ENCODE measurements around the gene CDC42BPG. TPM values are rescaled to one million over a fixed set of nuclear protein-coding genes. Genes with fewer than 3 reads are reported as not detected.

Gene CDC42BPG
- total RNA-seq, 1 experiment from 2014 or later = 30.1 TPM

DNA sequence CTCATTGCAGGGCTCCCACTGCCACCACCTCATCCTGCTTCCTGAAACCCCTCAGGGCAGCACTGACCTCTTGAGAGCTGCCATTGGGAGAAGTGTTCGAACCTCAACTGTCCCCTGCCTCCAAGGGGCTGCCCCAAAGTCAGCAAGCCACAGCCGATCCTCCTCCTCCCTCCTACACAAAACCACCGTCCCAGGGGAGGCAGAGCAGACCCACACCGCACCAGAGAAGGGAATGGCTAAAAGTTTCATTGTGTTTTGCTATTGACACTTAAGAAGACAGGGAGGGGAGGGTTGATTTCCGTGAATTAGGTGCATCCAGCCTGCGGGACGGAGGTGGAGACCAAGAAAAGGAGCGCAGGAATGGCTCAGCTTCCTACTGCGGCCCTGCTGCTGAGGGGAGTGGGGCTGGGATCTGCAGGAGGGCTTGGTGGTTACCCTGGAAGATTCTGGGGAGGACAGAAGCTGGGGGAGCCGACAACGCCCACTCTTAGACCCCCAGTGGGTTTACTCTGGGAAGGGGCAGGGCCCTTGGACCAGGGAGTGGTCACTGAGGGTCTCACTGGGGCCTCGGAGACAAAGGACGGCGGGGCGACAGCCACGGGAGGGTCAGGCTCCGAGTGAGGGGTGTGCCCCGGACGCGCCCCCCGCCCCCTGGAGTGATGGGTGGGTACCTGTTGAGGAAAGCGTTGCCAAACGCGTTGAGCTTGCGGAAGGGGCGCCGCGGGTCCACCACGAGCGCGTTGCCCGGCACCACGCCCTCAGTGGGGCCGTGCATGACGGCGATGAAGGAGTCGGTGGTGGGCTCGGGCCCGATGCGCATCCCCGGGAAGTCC is 33.2 kb upstream of the CDC42BPG start (continued):
- TF ChIP-seq TCF7L2 (IDR thresholded peaks at IDR 0.05; ENCODE audit: borderline replicate concordance, extremely low read depth, insufficient read depth, insufficient read length) = no peak
- TF ChIP-seq ELF1 (IDR thresholded peaks at IDR 0.05; ENCODE audit: borderline replicate concordance, low read depth) = no peak
- TF ChIP-seq SRF (IDR thresholded peaks at IDR 0.05; ENCODE audit: low read depth) = no peak
- TF ChIP-seq SP1 (IDR thresholded peaks at IDR 0.05; ENCODE audit: low read depth) = no peak
- TF ChIP-seq, protein P1, sequence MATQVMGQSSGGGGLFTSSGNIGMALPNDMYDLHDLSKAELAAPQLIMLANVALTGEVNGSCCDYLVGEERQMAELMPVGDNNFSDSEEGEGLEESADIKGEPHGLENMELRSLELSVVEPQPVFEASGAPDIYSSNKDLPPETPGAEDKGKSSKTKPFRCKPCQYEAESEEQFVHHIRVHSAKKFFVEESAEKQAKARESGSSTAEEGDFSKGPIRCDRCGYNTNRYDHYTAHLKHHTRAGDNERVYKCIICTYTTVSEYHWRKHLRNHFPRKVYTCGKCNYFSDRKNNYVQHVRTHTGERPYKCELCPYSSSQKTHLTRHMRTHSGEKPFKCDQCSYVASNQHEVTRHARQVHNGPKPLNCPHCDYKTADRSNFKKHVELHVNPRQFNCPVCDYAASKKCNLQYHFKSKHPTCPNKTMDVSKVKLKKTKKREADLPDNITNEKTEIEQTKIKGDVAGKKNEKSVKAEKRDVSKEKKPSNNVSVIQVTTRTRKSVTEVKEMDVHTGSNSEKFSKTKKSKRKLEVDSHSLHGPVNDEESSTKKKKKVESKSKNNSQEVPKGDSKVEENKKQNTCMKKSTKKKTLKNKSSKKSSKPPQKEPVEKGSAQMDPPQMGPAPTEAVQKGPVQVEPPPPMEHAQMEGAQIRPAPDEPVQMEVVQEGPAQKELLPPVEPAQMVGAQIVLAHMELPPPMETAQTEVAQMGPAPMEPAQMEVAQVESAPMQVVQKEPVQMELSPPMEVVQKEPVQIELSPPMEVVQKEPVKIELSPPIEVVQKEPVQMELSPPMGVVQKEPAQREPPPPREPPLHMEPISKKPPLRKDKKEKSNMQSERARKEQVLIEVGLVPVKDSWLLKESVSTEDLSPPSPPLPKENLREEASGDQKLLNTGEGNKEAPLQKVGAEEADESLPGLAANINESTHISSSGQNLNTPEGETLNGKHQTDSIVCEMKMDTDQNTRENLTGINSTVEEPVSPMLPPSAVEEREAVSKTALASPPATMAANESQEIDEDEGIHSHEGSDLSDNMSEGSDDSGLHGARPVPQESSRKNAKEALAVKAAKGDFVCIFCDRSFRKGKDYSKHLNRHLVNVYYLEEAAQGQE (IDR thresholded peaks at IDR 0.05; ENCODE audit: low read depth) = no peak
- TF ChIP-seq FOSL1 (IDR thresholded peaks at IDR 0.05; ENCODE audit: low read depth) = no peak
- TF ChIP-seq EZH2 (IDR thresholded peaks at IDR 0.05) = no peak

DNA sequence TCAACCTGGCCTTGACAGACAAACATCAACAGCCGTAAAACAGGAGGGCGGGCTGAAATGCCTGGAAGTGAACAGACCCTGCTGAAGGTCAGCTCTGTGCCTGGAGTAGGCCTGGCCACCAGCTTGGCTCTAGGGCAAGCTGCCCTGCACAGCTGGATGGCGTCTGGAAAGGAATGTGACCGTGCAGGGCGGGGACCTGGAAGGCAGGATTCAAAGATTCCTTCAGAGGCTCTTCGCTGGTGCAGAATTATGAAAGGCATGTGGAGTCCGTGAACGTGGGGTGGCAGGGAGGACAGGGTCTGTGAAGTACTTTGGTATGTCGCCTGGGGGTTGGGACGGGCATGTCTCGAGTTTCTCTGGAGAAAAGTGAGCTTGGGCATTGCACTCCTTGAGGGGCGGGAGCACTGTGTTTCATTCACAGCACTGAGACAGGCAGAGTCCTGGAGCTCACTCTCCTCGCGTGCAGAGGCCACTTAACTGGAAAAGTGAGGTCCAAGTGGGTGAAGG is 32.4 kb upstream of the CDC42BPG start:
- POLR2A ChIA-PET = interaction anchor here (1.2 to 5.5 kb wide), 4 partner anchors 13 to 30 kb away, joined by 3 to 56 read pairs (median 24); partner anchors contain the start of gene CDC42BPG
- H3K27ac ChIP-seq (ENCODE audit: low read depth, low read length) = peak overlapping the region; percentile 84
- intact Hi-C loops (cut with micrococcal nuclease) = no loop called here
- no peak overlapping the region for H2AFZ ChIP-seq (ENCODE audit: low read depth, low read length, poor library complexity, severe bottlenecking)
- H3K27me3 ChIP-seq (ENCODE audit: insufficient read depth, low read length) = no peaks in the 10 kb centered on the region
- H3K36me3 ChIP-seq (ENCODE audit: control insufficient read depth in 1 of 2, insufficient read depth in 2 of 2, low read length in 2 of 2) = peaks cover 13 to 32% of the 10 kb centered on the region in 2 experiments
- H3K4me1 ChIP-seq (ENCODE audit: control insufficient read depth in 1 of 2, insufficient read depth in 2 of 2, low read length in 2 of 2) = peaks cover 22 to 34% of the 10 kb centered on the region in 2 experiments
- ATAC-seq = peak; percentile 16; the same call in 1 of the 2 replicates
- no peaks in the 10 kb centered on the region for H3K9me3 ChIP-seq (ENCODE audit: control insufficient read depth in 1 of 2, insufficient read depth in 1 of 2, low read depth in 1 of 2, low read length in 2 of 2)
- peak overlapping the region; percentile 97 for H3K4me2 ChIP-seq (ENCODE audit: low read length)
- no peaks in the 10 kb centered on the region for H4K20me1 ChIP-seq (ENCODE audit: insufficient read depth)
- no peak for DNase-seq (ENCODE audit: low read depth, low spot score)
- no peaks in the 10 kb centered on the region for H3K9me2 ChIP-seq (ENCODE audit: insufficient read depth)
- no TSS peak for BruUV-seq (replicated peaks)
- H3K9ac ChIP-seq (ENCODE audit: low read length) = peak overlapping the region; percentile 86
- CTCF ChIA-PET = interaction anchor here (1.5 to 1.9 kb wide), 3 partner anchors 11 to 28 kb away, joined by 3 to 5 read pairs (median 4); no protein-coding TSS in a partner anchor
- peaks cover 63% of the 10 kb centered on the region for H3K79me2 ChIP-seq (ENCODE audit: insufficient read depth, low read length)
- peak overlapping the region; percentile 95 to 99 for H3K4me3 ChIP-seq (replicated peaks in 1 of 2; ENCODE audit: low read depth in 1 of 2, low read length in 2 of 2)
- RAD21 ChIA-PET (ENCODE audit: low non-redundant PET in 1 of 2, low total read pairs in 2 of 2, uncharacterized antibody in 2 of 2, unreplicated experiment in 2 of 2) = interaction anchor here in 1 of 2 experiments (1.4 kb wide), 1 partner anchor 28 kb away, joined by 3 read pairs; no protein-coding TSS in a partner anchor
- no peak for TF ChIP-seq FOSL1 (IDR thresholded peaks at IDR 0.05; ENCODE audit: low read depth)
- TF ChIP-seq EGR1 (IDR thresholded peaks at IDR 0.05; ENCODE audit: low read depth) = no peak
- TF ChIP-seq, protein P1 (IDR thresholded peaks at IDR 0.05; ENCODE audit: low read depth) = no peak
- TF ChIP-seq RAD21 (IDR thresholded peaks at IDR 0.05; ENCODE audit: low read depth) = no peak
- TF ChIP-seq, protein P2, sequence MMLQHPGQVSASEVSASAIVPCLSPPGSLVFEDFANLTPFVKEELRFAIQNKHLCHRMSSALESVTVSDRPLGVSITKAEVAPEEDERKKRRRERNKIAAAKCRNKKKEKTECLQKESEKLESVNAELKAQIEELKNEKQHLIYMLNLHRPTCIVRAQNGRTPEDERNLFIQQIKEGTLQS (IDR thresholded peaks at IDR 0.05) = no peak
- no peak for TF ChIP-seq SP1 (IDR thresholded peaks at IDR 0.05; ENCODE audit: low read depth)
- TF ChIP-seq POLR2AphosphoS5 (IDR thresholded peaks at IDR 0.05; ENCODE audit: low read depth, low read length) = no peak
- no peak for TF ChIP-seq EZH2phosphoT487 (IDR thresholded peaks at IDR 0.05; ENCODE audit: borderline replicate concordance)
- no peak for TF ChIP-seq ELF1 (IDR thresholded peaks at IDR 0.05; ENCODE audit: borderline replicate concordance, low read depth)
- TF ChIP-seq TCF7L2 (IDR thresholded peaks at IDR 0.05; ENCODE audit: borderline replicate concordance, extremely low read depth, insufficient read depth, insufficient read length) = no peak
- no peak for TF ChIP-seq POLR2A (IDR thresholded peaks at IDR 0.05; ENCODE audit: borderline replicate concordance, extremely low read depth, insufficient read depth, insufficient read length)
